Neuronal stem cell (in vitro differentiated cells): ENCODE data around the gene HEATR1.

Experiments used
- DNase-seq: peaks from one replicate; pipeline ENCODE4 v3.0.0-alpha.2; 2013; ENCODE audit warnings: low spot score
- H2AFZ ChIP-seq: one replicate; pipeline ENCODE4 v1.6.1; 2013; ENCODE audit warnings: mild to moderate bottlenecking, low read length, inconsistent platforms
- H2AK5ac ChIP-seq: 2 replicates; pipeline ENCODE4 v1.6.1; 2013; ENCODE audit warnings: low read depth, mild to moderate bottlenecking, inconsistent platforms, low read length, moderate library complexity, mixed read lengths
- H2BK120ac ChIP-seq: 2 replicates; pipeline ENCODE4 v1.6.1; 2013; ENCODE audit warnings: low read depth, mild to moderate bottlenecking, inconsistent platforms, low read length, moderate library complexity, mixed read lengths
- H2BK12ac ChIP-seq: one replicate; pipeline ENCODE4 v1.6.1; 2013; ENCODE audit warnings: low read length, inconsistent platforms
- H2BK15ac ChIP-seq: 2 replicates; pipeline ENCODE4 v1.6.1; 2013; ENCODE audit warnings: mild to moderate bottlenecking, low read length, inconsistent platforms, mixed read lengths
- H2BK5ac ChIP-seq: one replicate; pipeline ENCODE4 v1.6.1; 2013; ENCODE audit warnings: inconsistent platforms, mild to moderate bottlenecking, low read length, moderate library complexity
- H3K14ac ChIP-seq: one replicate; pipeline ENCODE4 v1.6.1; 2013; ENCODE audit warnings: low read length, inconsistent platforms
- H3K18ac ChIP-seq: 2 replicates; pipeline ENCODE4 v1.6.1; 2013; ENCODE audit warnings: low read length, inconsistent platforms
- H3K23ac ChIP-seq: 2 replicates; pipeline ENCODE4 v1.6.1; 2013; ENCODE audit warnings: low read depth, mild to moderate bottlenecking, mixed read lengths, low read length, inconsistent platforms; ENCODE audit not compliant: poor library complexity
- H3K27ac ChIP-seq: replicated peaks from 3 replicates; pipeline ENCODE4 v1.5.1; 2013; ENCODE audit warnings: low read length, inconsistent platforms
- H3K27me3 ChIP-seq, 3 experiments: 2 replicates each; pipeline ENCODE4 v1.6.1; 2013; ENCODE audit warnings: low read length in 3 of 3, mild to moderate bottlenecking in 2 of 3, inconsistent platforms in 1 of 3, low read depth in 1 of 3, mixed read lengths in 1 of 3, moderate library complexity in 1 of 3; ENCODE audit not compliant: control insufficient read depth in 3 of 3, insufficient read depth in 3 of 3
- H3K36me3 ChIP-seq, 2 donors: replicated peaks in 1 of 2; 2 replicates each; pipeline ENCODE4 v1.6.1; 2013; ENCODE audit warnings: low read length in 2 of 2; ENCODE audit not compliant: control insufficient read depth in 2 of 2, insufficient read depth in 2 of 2
- H3K4ac ChIP-seq: 2 replicates; pipeline ENCODE4 v1.6.1; 2013; ENCODE audit warnings: inconsistent platforms, mild to moderate bottlenecking, low read length, moderate library complexity
- H3K4me1 ChIP-seq, 2 donors: 1 replicate in 1 of 2; 2 replicates in 1 of 2; pipeline ENCODE4 v1.6.1; 2013; ENCODE audit warnings: low read length in 2 of 2, low read depth in 1 of 2; ENCODE audit not compliant: control insufficient read depth in 2 of 2, insufficient read depth in 1 of 2
- H3K4me2 ChIP-seq: one replicate; pipeline ENCODE4 v1.6.1; 2013; ENCODE audit warnings: mild to moderate bottlenecking, low read length, inconsistent platforms; ENCODE audit not compliant: insufficient read depth, poor library complexity, severe bottlenecking
- H3K4me3 ChIP-seq, 2 donors: 2 replicates each; pipeline ENCODE4 v1.5.1; 2013; ENCODE audit warnings: low read length in 2 of 2, mild to moderate bottlenecking in 2 of 2, inconsistent platforms in 1 of 2, moderate library complexity in 1 of 2
- H3K79me1 ChIP-seq: one replicate; pipeline ENCODE4 v1.6.1; 2013; ENCODE audit warnings: low read depth, mild to moderate bottlenecking, inconsistent platforms, low read length, moderate library complexity
- H3K9ac ChIP-seq: one replicate; pipeline ENCODE4 v1.6.1; 2013; ENCODE audit warnings: mild to moderate bottlenecking, low read depth, low read length, inconsistent platforms; ENCODE audit not compliant: poor library complexity
- H3K9me3 ChIP-seq, 2 donors: replicated peaks in 1 of 2; 2 replicates each; pipeline versions ENCODE3 to v1.6.1; 2013; ENCODE audit warnings: low read length in 2 of 2, mild to moderate bottlenecking in 2 of 2, inconsistent platforms in 1 of 2, low read depth in 1 of 2, mixed read lengths in 1 of 2, moderate library complexity in 1 of 2; ENCODE audit not compliant: control insufficient read depth in 2 of 2, insufficient read depth in 1 of 2
- H4K8ac ChIP-seq: one replicate; pipeline ENCODE4 v1.6.1; 2013; ENCODE audit warnings: low read depth, mild to moderate bottlenecking, inconsistent platforms, low read length, moderate library complexity
- H4K91ac ChIP-seq: one replicate; pipeline ENCODE4 v1.6.1; 2013; ENCODE audit warnings: low read length, low read depth, mild to moderate bottlenecking, inconsistent platforms; ENCODE audit not compliant: poor library complexity
- WGBS, 2 donors: extraction: QIAGEN DNeasy Blood & Tissue Kit; methylation state at CpG; one replicate each; pipeline ENCODE4 v1.1.7; 2013; ENCODE audit warnings: missing lambda C conversion rate in 2 of 2, mixed read lengths in 1 of 2; ENCODE audit not compliant: insufficient read length in 2 of 2, insufficient replicate concordance in 1 of 2; ENCODE audit errors: extremely low coverage in 2 of 2; 5-methylcytosine and 5-hydroxymethylcytosine counted together

Gene HEATR1

GRCh38 chr1:236540813-236541465, 63.4 kb downstream of the HEATR1 start:
- Histone ChIP-seq H4K91ac (no peak overlapping the region), H3K4me2 (no peak overlapping the region), H3K9ac (no peak overlapping the region), H3K36me3 (peaks cover 9 to 43% of the 10 kb centered on the region in 2 donors), H2BK120ac (no peak overlapping the region), H4K8ac (no peak overlapping the region), H3K4ac (no peak overlapping the region), H3K18ac (no peak overlapping the region), H3K23ac (no peak overlapping the region), H2BK15ac (no peak overlapping the region), H2AK5ac (no peak overlapping the region), H3K79me1 (no peaks in the 10 kb centered on the region), H3K27me3 (no peaks in the 10 kb centered on the region), H3K14ac (no peak overlapping the region), H3K4me1 (no peaks in the 10 kb centered on the region), H3K27ac (no peak overlapping the region), H2BK12ac (no peak overlapping the region), H2AFZ (no peak overlapping the region), H2BK5ac (no peak overlapping the region), H3K4me3 (no peak overlapping the region), H3K9me3 (no peaks in the 10 kb centered on the region)
- no CpG with 5 or more reads among the region's 4 CpGs for WGBS, 2 donors
- DNase-seq = no peak

DNA sequence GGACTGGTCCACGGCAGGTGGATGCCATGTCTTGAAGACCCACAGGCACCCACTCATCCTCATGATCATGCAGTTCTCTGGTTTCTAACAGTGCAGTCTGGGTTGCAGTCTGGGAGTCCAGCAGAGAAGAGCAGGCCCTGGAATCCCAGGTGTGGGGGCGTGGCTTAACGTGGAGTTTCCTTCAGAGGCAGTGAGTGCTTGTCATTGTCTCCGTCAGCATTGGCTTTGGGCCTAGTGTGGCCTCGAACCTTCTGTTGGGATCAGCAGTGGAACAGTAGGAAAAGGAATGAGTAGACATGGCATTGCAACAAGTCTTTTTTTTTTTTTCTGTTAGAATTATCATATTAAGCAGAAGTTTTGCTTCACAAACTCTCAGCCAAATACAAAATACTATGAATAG, 67.8 kb downstream of the HEATR1 start:
- Histone ChIP-seq H3K79me1 (peaks cover 3% of the 10 kb centered on the region), H3K36me3 (peaks cover 4 to 7% of the 10 kb centered on the region in 2 donors)
- DNase-seq = no peak

GRCh38 chr1:236535662-236536161, 68.6 kb downstream of the HEATR1 start:
- Histone ChIP-seq H3K4me1 (peaks cover 0 to 3% of the 10 kb centered on the region in 2 donors), H2AFZ (no peak overlapping the region), H4K91ac (no peak overlapping the region), H3K27ac (no peak overlapping the region), H3K79me1 (peaks cover 3% of the 10 kb centered on the region), H3K36me3 (peaks cover under 1 to 1% of the 10 kb centered on the region in 2 donors), H3K9me3 (no peaks in the 10 kb centered on the region), H3K18ac (no peak overlapping the region), H2BK120ac (no peak overlapping the region), H3K9ac (no peak overlapping the region), H2BK15ac (no peak overlapping the region), H4K8ac (no peak overlapping the region), H3K4me3 (no peak overlapping the region), H3K23ac (no peak overlapping the region), H2AK5ac (no peak overlapping the region), H3K14ac (no peak overlapping the region), H2BK12ac (no peak overlapping the region), H2BK5ac (no peak overlapping the region), H3K4ac (no peak overlapping the region), H3K27me3 (no peaks in the 10 kb centered on the region), H3K4me2 (no peak overlapping the region)
- no peak for DNase-seq
- no CpG with 5 or more reads among the region's 6 CpGs for WGBS, 2 donors

More for the DNA sequence above, 67.8 kb downstream of the HEATR1 start:
- Histone ChIP-seq H3K14ac (no peak overlapping the region), H3K4me1 (peaks cover 0 to 3% of the 10 kb centered on the region in 2 donors), H3K9me3 (no peaks in the 10 kb centered on the region), H3K27me3 (no peaks in the 10 kb centered on the region), H4K91ac (no peak overlapping the region), H2AFZ (no peak overlapping the region), H3K4me3 (no peak overlapping the region), H4K8ac (no peak overlapping the region), H2AK5ac (no peak overlapping the region), H3K4ac (no peak overlapping the region), H3K18ac (no peak overlapping the region), H2BK5ac (no peak overlapping the region), H3K27ac (no peak overlapping the region), H2BK120ac (no peak overlapping the region), H3K23ac (no peak overlapping the region), H3K4me2 (no peak overlapping the region), H2BK15ac (no peak overlapping the region), H3K9ac (no peak overlapping the region), H2BK12ac (no peak overlapping the region)
- WGBS, 2 donors = no CpG with 5 or more reads among the region's 5 CpGs

DNA sequence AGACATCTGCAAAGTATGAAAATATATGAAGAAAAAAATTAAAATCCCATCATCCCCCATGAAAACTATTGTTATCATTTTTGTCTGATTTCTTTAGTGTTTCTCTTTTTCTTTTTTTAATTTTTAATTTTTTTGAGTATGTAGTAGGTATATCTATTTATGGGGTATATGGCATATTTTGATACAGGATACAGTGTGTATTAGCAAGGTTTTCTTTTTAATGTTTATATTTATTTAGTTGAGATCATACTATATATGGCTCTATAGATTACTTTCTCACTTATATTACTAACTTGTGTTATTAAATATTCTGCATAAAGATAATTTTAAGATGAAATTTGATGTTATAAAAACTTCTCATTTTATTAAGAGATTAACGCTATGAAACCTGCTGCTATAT, 69.1 kb downstream of the HEATR1 start:
- Histone ChIP-seq H3K9ac (no peak overlapping the region), H3K27me3 (no peaks in the 10 kb centered on the region), H3K4ac (no peak overlapping the region), H2BK120ac (no peak overlapping the region), H3K9me3 (no peaks in the 10 kb centered on the region), H3K36me3 (peaks cover 0 to under 1% of the 10 kb centered on the region in 2 donors), H3K4me1 (peaks cover 0 to 3% of the 10 kb centered on the region in 2 donors), H3K79me1 (peaks cover 3% of the 10 kb centered on the region), H2BK12ac (no peak overlapping the region), H4K8ac (no peak overlapping the region), H3K4me2 (no peak overlapping the region), H3K23ac (no peak overlapping the region), H3K27ac (no peak overlapping the region), H2BK15ac (no peak overlapping the region), H3K18ac (no peak overlapping the region), H3K4me3 (no peak overlapping the region), H4K91ac (no peak overlapping the region), H3K14ac (no peak overlapping the region), H2AK5ac (no peak overlapping the region), H2AFZ (no peak overlapping the region), H2BK5ac (no peak overlapping the region)
- no peak for DNase-seq
- WGBS, 2 donors = no CpG with 5 or more reads among the region's 1 CpG
